Right forelimb (tissue), 1 donor: ENCODE results near the gene SPATC1L.
A peak's percentile ranks its signal among the peaks of the same experiment; 100 is the strongest.

Experiments
- DNase-seq: peaks from one replicate; pipeline ENCODE4 v3.0.0-alpha.2; 2018

Gene SPATC1L

DNA sequence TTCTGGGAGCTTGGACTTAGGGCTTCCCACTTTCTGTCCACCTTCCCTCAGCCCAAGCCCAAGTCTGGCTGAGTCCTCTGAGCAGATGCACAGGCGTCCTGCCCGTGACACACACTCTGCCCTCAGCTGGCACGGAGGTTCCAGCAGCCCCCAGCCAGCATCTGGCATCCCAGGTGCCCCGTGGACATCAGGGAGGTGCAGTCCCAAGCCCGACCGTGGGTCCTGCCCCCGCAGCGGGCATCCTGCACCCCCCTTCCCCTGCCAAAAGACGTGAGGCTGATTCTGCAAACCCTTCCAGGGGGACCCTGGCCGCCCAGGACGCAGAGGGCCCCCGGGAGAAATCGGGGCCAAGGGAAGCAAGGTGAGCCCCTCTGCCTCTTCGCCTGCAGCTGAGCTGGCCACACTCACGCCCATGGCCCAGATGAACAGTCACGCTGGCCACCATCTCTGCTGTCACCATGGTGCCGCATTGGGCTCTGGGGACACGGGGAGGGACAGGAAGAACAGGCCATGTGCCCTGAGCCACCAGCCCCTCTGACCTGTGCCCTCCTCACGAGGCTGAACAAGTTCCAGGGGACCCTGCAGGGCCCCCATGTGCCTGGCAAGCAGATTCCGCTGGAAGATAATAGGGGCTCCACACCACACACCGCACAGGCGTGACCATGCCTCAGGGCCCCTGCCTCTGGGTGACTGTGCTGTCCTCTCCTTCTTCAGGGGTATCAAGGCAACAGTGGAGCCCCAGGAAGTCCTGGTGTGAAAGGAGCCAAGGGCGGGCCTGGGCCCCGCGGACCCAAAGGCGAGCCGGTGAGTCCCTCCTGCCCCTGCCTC lies 65.7 kb downstream of the SPATC1L start:
- DNase-seq, result peak; percentile 38

DNA sequence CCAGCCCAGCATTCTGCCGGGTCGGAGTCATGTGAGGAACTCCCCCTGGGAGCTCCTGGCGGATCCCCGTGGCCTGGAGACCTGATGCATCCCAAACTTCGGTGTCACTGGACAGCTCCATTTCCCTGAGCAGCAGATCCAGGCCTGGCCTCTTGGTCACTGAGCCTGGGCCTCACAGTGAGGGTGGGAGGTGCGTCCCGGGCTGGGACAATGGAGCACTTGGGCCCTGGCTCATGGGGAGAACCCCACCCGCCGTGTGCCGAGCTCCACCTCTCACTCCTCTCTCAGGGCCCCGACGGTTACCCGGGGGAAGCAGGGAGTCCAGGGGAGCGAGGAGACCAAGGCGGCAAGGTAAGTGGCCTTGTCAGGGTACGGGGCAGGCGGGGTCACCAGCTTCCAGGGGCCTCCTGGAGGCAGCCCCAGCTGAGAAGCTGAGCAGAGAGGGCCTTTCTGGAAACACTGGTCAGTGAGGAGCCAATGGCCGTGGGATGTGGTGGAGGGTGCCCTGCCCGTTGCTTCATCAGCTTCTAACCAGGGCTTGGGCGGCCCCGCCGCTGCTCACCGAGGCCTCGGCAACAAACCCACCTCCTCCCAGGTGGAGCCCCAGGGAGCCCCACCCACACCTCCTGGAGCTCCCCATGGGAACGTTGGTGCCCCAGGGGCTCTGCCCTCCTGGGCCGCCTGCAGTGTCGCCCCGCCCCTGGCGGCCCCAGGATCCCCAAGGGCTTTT lies 66.5 kb downstream of the SPATC1L start:
- peak; percentile 34 for DNase-seq

DNA sequence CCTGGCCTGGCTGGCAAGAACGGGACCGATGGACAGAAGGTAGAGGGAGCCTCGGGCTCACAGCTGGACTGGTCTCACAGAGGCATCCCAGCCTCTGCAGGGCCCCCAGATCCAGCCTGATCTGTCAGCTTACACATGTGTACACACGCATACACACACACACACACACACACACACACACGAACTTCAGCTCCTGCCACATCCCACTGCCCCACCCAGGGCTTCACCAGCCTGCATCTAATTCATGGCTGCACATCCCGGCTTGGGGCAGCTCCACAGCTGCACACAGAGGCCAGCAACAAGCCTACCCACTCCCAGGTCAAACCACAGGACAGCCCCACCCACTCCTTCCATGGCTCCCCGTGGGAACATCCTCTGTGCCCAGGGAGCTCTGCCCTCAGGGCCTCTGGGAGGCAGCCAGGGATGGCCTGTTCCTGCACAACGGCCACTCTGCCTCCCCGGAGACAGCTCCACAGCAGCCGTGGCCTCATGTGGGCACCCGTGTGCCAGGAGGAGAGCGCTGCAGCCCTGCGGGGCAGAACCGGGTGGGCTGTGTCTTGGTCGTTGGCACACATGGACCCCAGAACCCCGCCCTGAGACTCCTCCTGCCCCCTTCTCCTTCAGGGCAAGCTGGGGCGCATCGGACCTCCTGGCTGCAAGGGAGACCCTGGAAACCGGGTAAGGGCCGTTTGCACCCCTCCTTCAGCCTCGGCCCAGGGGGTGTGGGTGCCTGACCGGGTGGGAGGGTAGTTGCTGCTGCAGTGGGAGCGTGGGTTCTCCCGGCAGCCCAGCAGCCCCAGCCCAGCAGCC lies 67.3 kb downstream of the SPATC1L start:
- DNase-seq, result peak; percentile 48

DNA sequence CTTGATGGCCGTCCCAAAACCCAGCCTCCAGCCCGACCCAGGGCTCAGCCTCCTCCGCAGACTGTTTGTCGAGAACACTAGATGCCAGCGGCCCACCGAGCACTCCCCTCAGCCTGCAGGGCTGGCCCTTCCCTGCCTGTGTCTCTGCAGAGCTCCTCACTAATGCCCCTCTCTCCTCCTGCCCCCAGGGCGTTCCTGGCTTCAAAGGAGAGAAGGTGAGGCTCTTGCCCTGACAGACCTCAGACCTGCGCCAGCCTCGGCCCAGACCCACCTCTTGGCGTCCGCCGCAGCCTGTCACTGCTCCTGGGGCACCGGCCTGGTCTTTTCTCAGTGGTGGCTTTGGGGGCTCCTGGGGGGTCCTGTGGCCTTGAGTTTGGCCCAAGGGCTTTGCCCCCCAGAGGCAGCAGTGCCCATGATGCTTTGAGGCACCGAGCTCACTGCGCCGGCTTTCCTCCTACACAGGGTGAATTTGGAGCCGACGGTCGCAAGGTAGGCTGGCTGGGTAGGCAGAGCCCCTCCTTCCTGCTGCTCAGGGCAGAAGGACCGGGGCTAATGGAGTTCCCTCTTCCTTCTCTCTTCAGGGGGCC lies 68.0 kb downstream of the SPATC1L start:
- peak; percentile 39 for DNase-seq

DNA sequence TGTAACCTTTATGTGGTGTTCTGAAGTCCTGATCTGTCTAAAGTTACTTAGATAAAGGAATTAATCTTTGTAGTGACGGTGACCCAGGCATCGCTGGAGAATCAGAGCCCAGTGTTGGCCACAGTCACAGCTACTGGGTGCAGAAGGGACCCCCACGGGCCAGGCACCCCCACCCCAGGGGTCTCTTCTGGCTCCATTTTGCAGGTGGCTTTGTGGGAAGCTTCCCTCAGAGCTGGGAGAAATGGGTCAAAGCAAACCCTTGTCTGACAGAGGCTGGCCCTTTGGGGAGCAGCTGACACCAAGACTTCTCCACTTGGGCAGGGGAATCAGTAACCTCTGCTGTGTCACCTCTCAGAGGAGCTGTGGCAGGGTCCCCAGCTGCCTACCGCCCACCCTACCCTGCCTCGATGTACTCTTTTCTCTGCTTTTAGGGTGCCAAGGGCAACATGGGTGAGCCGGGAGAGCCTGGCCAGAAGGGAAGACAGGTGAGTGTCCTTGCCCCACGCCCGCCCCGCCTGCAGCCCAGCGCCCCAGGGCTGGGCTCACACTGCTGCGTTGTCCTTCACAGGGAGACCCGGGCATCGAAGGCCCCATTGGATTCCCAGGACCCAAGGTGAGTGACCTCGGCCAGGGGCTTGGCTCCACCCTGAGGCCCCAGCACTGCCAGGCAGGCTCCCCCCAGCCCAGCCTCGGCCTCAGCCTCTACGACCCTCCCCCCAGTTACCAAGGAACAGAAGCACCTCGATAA lies 68.6 kb downstream of the SPATC1L start:
- peak; percentile 32 for DNase-seq

DNA sequence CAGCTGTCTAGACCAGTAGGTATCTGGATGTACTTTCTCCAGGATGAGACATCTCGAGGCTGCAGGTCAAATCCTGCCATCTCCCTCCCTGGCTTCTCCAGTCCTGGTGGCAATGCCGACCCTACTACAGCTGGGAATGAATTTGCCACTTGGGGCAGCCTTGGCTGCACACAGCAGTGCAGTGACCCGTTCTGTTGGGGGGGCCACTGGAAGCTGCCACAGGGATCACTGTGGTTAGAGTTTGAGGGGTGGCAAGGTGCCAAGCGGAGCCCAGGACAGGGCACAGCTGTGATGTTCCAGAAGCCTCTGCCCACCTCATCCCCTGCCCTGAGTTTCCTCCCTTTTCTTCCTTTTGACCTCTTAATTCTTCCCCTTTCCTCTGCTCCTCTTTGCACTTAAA lies 69.3 kb downstream of the SPATC1L start:
- peak; percentile 41 for DNase-seq

DNA sequence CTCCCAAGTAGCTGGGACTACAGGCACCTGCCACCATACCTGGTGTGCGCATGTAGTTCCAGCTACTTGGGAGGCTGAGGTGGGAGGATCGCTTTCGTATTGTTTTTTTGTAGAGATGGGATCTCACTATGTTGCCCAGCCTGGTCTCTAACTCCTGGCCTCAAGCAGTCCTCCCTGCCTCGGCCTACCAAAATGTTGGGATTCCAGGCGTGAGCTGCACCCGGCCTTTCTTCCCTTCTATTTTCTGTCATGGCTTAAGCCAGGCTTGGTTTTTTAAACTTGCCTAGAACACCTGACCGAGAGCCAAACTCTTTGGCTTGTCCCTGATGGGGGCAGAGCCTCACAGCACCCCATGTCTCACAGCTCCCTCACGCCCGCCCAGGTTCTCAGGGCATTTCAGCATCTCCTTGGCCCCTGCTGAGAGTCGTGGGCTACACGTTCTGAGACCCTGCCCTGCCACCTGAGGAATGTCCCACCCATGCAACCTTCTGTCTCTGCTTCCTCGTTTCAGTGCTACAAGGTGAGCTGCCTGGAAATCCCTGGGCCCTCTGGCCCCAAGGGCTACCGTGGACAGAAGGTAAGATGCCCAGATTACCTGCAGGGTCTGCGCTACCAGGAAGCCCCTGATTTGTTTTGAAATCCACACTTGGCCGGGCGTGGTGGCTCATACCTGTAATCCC lies 70.6 kb downstream of the SPATC1L start:
- DNase-seq, result peak; percentile 27

DNA sequence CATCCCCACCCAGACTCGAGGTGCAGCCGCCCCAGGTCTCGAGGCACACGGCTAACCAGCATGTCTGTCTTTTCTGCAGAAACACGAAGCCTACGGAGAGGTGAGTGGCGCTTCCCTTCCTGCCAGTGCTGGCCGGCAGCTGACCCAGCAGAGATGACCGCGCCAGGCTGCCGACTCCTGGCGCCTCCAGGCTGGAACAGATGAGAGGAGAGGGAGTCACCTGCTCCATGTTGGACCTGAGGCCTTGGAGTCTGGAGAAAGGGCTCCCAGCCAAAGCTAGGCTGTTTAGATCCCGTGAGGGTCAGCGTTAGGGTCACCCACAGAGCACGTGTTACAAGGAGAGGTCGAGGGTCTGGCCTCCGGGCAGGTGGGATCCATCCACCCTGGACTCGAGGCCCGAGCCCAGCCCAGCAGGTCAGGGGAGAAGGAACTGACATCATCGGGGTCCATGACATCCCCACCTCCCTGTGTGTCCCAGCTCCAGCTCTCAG lies 71.5 kb downstream of the SPATC1L start:
- peak; percentile 39 for DNase-seq

DNA sequence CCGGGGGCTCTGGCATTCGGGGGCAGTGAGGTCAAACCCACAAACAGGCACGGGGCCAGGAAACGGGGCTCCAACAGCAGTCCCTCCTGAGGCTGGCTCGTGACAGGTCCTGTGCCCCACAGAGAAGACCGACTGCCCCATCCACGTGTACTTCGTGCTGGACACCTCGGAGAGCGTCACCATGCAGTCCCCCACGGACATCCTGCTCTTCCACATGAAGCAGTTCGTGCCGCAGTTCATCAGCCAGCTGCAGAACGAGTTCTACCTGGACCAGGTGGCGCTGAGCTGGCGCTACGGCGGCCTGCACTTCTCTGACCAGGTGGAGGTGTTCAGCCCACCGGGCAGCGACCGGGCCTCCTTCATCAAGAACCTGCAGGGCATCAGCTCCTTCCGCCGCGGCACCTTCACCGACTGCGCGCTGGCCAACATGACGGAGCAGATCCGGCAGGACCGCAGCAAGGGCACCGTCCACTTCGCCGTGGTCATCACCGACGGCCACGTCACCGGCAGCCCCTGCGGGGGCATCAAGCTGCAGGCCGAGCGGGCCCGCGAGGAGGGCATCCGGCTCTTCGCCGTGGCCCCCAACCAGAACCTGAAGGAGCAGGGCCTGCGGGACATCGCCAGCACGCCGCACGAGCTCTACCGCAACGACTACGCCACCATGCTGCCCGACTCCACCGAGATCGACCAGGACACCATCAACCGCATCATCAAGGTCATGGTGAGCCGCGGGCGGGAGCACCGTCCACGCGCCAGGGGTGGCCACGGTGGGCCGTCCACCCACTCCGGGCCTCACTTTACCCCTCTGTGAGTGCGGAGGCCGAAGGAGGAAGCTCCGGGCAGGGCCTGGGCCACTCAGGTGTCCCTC lies 72.2 kb downstream of the SPATC1L start:
- peak; percentile 39 for DNase-seq

DNA sequence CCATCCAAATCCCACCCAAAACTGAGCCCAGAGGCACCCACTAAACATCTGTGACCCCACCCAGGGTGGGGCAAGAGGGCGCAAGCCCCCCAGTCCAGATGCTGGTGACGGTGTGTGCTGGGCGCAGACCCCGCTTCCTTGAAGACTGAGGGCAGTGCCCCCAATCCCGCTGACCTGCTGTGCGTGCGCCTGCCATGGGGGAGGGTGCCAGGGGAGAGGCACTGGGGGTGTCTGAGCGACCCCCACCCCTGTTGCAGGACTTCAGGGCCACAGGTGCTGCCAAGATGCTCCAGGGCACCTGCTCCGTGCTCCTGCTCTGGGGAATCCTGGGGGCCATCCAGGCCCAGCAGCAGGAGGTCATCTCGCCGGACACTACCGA lies 73.1 kb downstream of the SPATC1L start:
- DNase-seq, result no peak
